ENCODE measurements around the gene C12orf56.

DNA sequence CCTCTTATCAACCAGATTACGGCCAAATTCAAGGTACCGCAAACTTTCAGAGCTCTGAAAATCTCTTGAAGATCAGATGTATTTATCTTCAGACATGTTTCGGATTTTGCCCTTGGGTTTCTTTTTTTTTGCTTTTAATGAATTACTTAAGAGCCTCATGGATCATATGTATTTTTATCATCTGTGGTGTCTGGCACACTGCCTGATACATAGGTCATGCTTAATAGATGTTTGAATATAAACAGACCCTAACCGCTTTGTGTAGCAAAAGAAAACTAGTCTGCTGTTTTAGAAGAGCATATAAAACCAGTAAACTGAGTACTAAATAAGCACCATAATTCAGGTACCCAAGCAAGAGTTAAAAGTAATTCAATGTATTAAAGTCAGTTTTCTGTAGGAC is 41.2 kb upstream of the C12orf56 start:
- TF ChIP-seq, protein P1, sequence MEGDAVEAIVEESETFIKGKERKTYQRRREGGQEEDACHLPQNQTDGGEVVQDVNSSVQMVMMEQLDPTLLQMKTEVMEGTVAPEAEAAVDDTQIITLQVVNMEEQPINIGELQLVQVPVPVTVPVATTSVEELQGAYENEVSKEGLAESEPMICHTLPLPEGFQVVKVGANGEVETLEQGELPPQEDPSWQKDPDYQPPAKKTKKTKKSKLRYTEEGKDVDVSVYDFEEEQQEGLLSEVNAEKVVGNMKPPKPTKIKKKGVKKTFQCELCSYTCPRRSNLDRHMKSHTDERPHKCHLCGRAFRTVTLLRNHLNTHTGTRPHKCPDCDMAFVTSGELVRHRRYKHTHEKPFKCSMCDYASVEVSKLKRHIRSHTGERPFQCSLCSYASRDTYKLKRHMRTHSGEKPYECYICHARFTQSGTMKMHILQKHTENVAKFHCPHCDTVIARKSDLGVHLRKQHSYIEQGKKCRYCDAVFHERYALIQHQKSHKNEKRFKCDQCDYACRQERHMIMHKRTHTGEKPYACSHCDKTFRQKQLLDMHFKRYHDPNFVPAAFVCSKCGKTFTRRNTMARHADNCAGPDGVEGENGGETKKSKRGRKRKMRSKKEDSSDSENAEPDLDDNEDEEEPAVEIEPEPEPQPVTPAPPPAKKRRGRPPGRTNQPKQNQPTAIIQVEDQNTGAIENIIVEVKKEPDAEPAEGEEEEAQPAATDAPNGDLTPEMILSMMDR (IDR thresholded peaks at IDR 0.05): no peak
- no peak for TF ChIP-seq POLR2A (IDR thresholded peaks at IDR 0.05)
